ENCODE data around the gene MRPL53.

The MRPL53 gene

GRCh38 chr2:74512744-74513604, 40.5 kb upstream of the MRPL53 start:
- Histone ChIP-seq H3K27ac (no peak overlapping the region), H3K9ac (no peak overlapping the region), H3K27me3 (peaks cover 85 to 100% (median 100%) of the 10 kb centered on the region in 11 experiments), H3K4me3 (no peak overlapping the region), H3K9me3 (replicated peaks in 1 of 11) (peaks cover 4 to 29% (median 17%) of the 10 kb centered on the region in 11 experiments; a peak in 15 of 22 replicates), H3K4me2 (no peak overlapping the region), H3K4me1 (peaks cover 11 to 24% (median 13%) of the 10 kb centered on the region in 10 experiments), H4K20me1 (peaks cover 0 to 37% (median 23%) of the 10 kb centered on the region in 11 experiments; a peak in 15 of 22 replicates), H3K36me3 (no peaks in the 10 kb centered on the region)
- no peak for TF ChIP-seq Cebpa-rat (IDR thresholded peaks at IDR 0.05)

- Histone ChIP-seq H3K4me2 (no peak overlapping the region), H3K27ac (no peak overlapping the region), H3K4me1 (peaks cover 17 to 34% (median 23%) of the 10 kb centered on the region in 10 experiments), H3K27me3 (peaks cover 69 to 86% (median 83%) of the 10 kb centered on the region in 11 experiments), H3K9me3 (replicated peaks in 1 of 11) (peaks cover 4 to 28% (median 15%) of the 10 kb centered on the region in 11 experiments; a peak in 15 of 22 replicates), H3K36me3 (peaks cover 0 to 3% (median 0%) of the 10 kb centered on the region in 11 experiments; a peak in 4 of 22 replicates), H4K20me1 (peaks cover 0 to 35% (median 23%) of the 10 kb centered on the region in 11 experiments; a peak in 15 of 22 replicates), H3K4me3 (no peak overlapping the region), H3K9ac (no peak overlapping the region)
- TF ChIP-seq Cebpa-rat (IDR thresholded peaks at IDR 0.05): no peak
Observed at GRCh38 chr2:74511104-74511989, 38.9 kb upstream of the MRPL53 start.

GRCh38 chr2:74510272-74510671, 37.8 kb upstream of the MRPL53 start:
- no peak overlapping the region for H3K9ac ChIP-seq
- H3K4me2 ChIP-seq: no peak overlapping the region
- peaks cover 0 to 17% (median 5%) of the 10 kb centered on the region in 11 experiments; a peak in 12 of 22 replicates for H3K9me3 ChIP-seq (replicated peaks in 1 of 11)
- H4K20me1 ChIP-seq: peaks cover 0 to 26% (median 17%) of the 10 kb centered on the region in 11 experiments; a peak in 16 of 22 replicates
- H3K36me3 ChIP-seq: peaks cover 7 to 13% (median 8%) of the 10 kb centered on the region in 11 experiments; a peak in 21 of 22 replicates
- H3K4me3 ChIP-seq: no peak overlapping the region
- peaks cover 28 to 42% (median 34%) of the 10 kb centered on the region in 10 experiments for H3K4me1 ChIP-seq
- no peak overlapping the region for H3K27ac ChIP-seq
- H3K27me3 ChIP-seq: peaks cover 58 to 83% (median 79%) of the 10 kb centered on the region in 11 experiments
- TF ChIP-seq Cebpa-rat (IDR thresholded peaks at IDR 0.05): no peak

GRCh38 chr2:74507926-74508520, 35.5 kb upstream of the MRPL53 start:
- TF ChIP-seq Cebpa-rat (IDR thresholded peaks at IDR 0.05): no peak
- H3K27ac ChIP-seq: peak overlapping the region; percentile 95 to 98 (median 97)
- peaks cover 11 to 24% (median 18%) of the 10 kb centered on the region in 11 experiments; a peak in 21 of 22 replicates for H3K36me3 ChIP-seq
- H4K20me1 ChIP-seq: peaks cover 0 to 8% (median 0%) of the 10 kb centered on the region in 11 experiments; a peak in 7 of 22 replicates
- H3K27me3 ChIP-seq: peaks cover 49 to 83% (median 79%) of the 10 kb centered on the region in 11 experiments
- peak overlapping the region; percentile 92 to 98 (median 95) for H3K9ac ChIP-seq
- H3K4me2 ChIP-seq: peak overlapping the region; percentile 81 to 98 (median 94)
- peaks cover 0 to 4% (median 0%) of the 10 kb centered on the region in 11 experiments; a peak in 1 of 22 replicates for H3K9me3 ChIP-seq (replicated peaks in 1 of 11)
- peak overlapping the region; percentile 67 to 80 (median 73) for H3K4me3 ChIP-seq
- H3K4me1 ChIP-seq: peaks cover 28 to 48% (median 34%) of the 10 kb centered on the region in 10 experiments

GRCh38 chr2:74507145-74507925, 34.9 kb upstream of the MRPL53 start, which contains the start of gene PCGF1:
Gene PCGF1 (minus strand): TSS chr2:74507695. CDS start chr2:74507668, 27 bp downstream.
- Histone ChIP-seq H3K27ac (peak within 1 kb of the TSS; percentile 95 to 98 (median 97)), H3K4me1 (peaks cover 28 to 55% (median 41%) of the 10 kb centered on the region in 10 experiments)

GRCh38 chr2:74505448-74506246, 33.2 kb upstream of the MRPL53 start:
- H3K9ac ChIP-seq: peak overlapping the region in 4 of 11 experiments; percentile 15 to 96 (median 40); a peak in 3 of 22 replicates
- peak overlapping the region; percentile 81 to 100 (median 95) for H3K4me2 ChIP-seq
- H3K27me3 ChIP-seq: peaks cover 49 to 83% (median 79%) of the 10 kb centered on the region in 11 experiments
- H3K9me3 ChIP-seq (replicated peaks in 1 of 11): no peaks in the 10 kb centered on the region
- H4K20me1 ChIP-seq: peaks cover 0 to 28% (median 5%) of the 10 kb centered on the region in 11 experiments; a peak in 9 of 22 replicates
- no peak overlapping the region for H3K27ac ChIP-seq
- TF ChIP-seq Cebpa-rat (IDR thresholded peaks at IDR 0.05): no peak
- peak overlapping the region in 7 of 10 experiments; percentile 19 to 80 (median 73); a peak in 11 of 20 replicates for H3K4me3 ChIP-seq
- peaks cover 28 to 61% (median 42%) of the 10 kb centered on the region in 10 experiments for H3K4me1 ChIP-seq
- peaks cover 11 to 24% (median 18%) of the 10 kb centered on the region in 11 experiments; a peak in 21 of 22 replicates for H3K36me3 ChIP-seq

More at GRCh38 chr2:74507145-74507925, 34.9 kb upstream of the MRPL53 start, which contains the start of gene PCGF1:
- H3K27me3 ChIP-seq: peaks cover 49 to 83% (median 79%) of the 10 kb centered on the region in 11 experiments
- H3K4me3 ChIP-seq: peak within 1 kb of the TSS; percentile 67 to 80 (median 73)
- peak within 1 kb of the TSS; percentile 92 to 98 (median 95) for H3K9ac ChIP-seq
- no peaks in the 10 kb centered on the region for H3K9me3 ChIP-seq (replicated peaks in 1 of 11)
- TF ChIP-seq Cebpa-rat (IDR thresholded peaks at IDR 0.05): peak in 3 of 11 experiments; percentile 17 to 71 (median 19); a peak in 2 of 22 replicates
- H3K4me2 ChIP-seq: peak within 1 kb of the TSS; percentile 81 to 100 (median 95)
- peaks cover 11 to 24% (median 18%) of the 10 kb centered on the region in 11 experiments; a peak in 21 of 22 replicates for H3K36me3 ChIP-seq
- peaks cover 0 to 13% (median 0%) of the 10 kb centered on the region in 11 experiments; a peak in 6 of 22 replicates for H4K20me1 ChIP-seq
